RWPE2 (cell line): ENCODE results near the gene ISCU.
"Not testable (repeated sequence)": the region's sequence is repeated elsewhere in the genome, so short reads cannot be mapped to it uniquely, and the experiment has no call there.

ENCODE experiments used
- ATAC-seq: fragments of 200-7000 bp; cut with Tn5 transposase; 3 replicates; pipeline ENCODE4 v1.9.1; 2021; ENCODE audit warnings: low read depth
- DNase-seq: peaks from one replicate; pipeline ENCODE4 v3.0.0-alpha.2; 2020; ENCODE audit warnings: low spot score
- H3K27ac ChIP-seq: fragments of 450-650 bp; 2 replicates; pipeline ENCODE4 v1.5.1; 2017; ENCODE audit warnings: mild to moderate bottlenecking; ENCODE audit not compliant: poor library complexity, severe bottlenecking
- H3K27me3 ChIP-seq: fragments of 250-450 bp; sonication (Bioruptor Pico); 2 replicates; pipeline ENCODE4 v1.5.1; 2021; ENCODE audit warnings: mild to moderate bottlenecking, moderate library complexity; ENCODE audit not compliant: insufficient read depth, poor library complexity, severe bottlenecking
- H3K36me3 ChIP-seq: fragments of 250-450 bp; sonication (Bioruptor Pico); 2 replicates; pipeline ENCODE4 v1.5.1; 2020; ENCODE audit warnings: low read depth, mild to moderate bottlenecking, moderate library complexity
- H3K4me1 ChIP-seq: fragments of 250-450 bp; sonication (Bioruptor Pico); 2 replicates; pipeline ENCODE4 v1.5.1; 2021; ENCODE audit warnings: mild to moderate bottlenecking, moderate library complexity; ENCODE audit not compliant: insufficient read depth, poor library complexity, severe bottlenecking
- H3K4me3 ChIP-seq: fragments of 250-450 bp; sonication (Bioruptor Pico); 2 replicates; pipeline ENCODE4 v1.5.1; 2021; ENCODE audit warnings: mild to moderate bottlenecking, moderate library complexity; ENCODE audit not compliant: severe bottlenecking
- H3K9me3 ChIP-seq: fragments of 250-450 bp; sonication (Bioruptor Pico); 2 replicates; pipeline ENCODE4 v1.5.1; 2021; ENCODE audit warnings: mild to moderate bottlenecking, moderate library complexity; ENCODE audit not compliant: severe bottlenecking
- TF ChIP-seq, protein P1 (sequence below): fragments of 450-650 bp; IDR thresholded peaks from one replicate; pipeline ENCODE4 v1.5.1; 2017; ENCODE audit warnings: mild to moderate bottlenecking, moderate library complexity; ENCODE audit not compliant: poor library complexity, severe bottlenecking

Gene ISCU

DNA sequence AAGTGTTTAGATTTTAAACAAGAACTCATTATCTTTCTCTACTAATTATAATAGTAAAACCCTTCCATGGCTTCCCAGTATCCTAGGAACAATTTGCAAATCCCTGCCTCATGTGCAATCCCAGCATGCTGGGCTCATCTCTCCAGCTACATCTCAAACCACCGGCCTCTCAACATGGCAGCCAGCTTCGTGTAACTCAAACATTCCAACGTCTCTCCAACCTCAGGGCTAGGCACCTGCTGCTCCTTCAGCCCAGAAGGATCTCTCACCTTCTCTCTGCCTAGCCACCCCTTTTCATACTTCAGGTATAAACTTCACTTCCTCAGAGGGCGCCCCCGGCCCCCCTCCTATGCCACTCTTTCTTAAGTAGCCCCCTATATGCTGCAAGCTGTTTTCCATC is 8.6 kb upstream of the ISCU start:
- Histone ChIP-seq H3K27ac (no peak overlapping the region), H3K4me3 (no peak overlapping the region), H3K27me3 (no peaks in the 10 kb centered on the region), H3K4me1 (no peaks in the 10 kb centered on the region), H3K36me3 (peaks cover 67% of the 10 kb centered on the region), H3K9me3 (no peaks in the 10 kb centered on the region)
- no peak for DNase-seq
- no peak for ATAC-seq
- TF ChIP-seq, protein P1, sequence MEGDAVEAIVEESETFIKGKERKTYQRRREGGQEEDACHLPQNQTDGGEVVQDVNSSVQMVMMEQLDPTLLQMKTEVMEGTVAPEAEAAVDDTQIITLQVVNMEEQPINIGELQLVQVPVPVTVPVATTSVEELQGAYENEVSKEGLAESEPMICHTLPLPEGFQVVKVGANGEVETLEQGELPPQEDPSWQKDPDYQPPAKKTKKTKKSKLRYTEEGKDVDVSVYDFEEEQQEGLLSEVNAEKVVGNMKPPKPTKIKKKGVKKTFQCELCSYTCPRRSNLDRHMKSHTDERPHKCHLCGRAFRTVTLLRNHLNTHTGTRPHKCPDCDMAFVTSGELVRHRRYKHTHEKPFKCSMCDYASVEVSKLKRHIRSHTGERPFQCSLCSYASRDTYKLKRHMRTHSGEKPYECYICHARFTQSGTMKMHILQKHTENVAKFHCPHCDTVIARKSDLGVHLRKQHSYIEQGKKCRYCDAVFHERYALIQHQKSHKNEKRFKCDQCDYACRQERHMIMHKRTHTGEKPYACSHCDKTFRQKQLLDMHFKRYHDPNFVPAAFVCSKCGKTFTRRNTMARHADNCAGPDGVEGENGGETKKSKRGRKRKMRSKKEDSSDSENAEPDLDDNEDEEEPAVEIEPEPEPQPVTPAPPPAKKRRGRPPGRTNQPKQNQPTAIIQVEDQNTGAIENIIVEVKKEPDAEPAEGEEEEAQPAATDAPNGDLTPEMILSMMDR = no peak

DNA sequence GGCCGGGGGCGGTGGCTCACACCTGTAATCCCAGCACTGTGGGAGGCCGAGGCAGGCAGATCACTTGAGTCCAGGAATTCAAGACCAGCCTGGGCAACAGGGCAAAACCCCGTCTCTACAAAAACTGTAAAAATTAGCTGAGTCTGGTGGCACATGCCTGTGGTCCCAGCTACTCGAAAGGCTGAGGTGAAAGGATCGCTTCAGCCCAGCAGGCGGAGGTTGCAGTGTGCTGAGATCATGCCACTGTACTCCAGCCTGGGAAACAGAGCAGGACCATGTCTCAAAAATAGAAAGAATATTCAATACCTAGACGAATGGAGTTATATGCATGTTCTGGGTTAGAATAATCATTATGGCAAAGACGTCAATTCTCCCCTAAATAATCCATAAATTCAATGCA is 7.0 kb upstream of the ISCU start:
- not testable (repeated sequence) for H3K27me3 ChIP-seq, ATAC-seq, H3K4me1 ChIP-seq, H3K4me3 ChIP-seq, H3K9me3 ChIP-seq, H3K27ac ChIP-seq, DNase-seq
- H3K36me3 ChIP-seq = peaks cover 58% of the 10 kb centered on the region

DNA sequence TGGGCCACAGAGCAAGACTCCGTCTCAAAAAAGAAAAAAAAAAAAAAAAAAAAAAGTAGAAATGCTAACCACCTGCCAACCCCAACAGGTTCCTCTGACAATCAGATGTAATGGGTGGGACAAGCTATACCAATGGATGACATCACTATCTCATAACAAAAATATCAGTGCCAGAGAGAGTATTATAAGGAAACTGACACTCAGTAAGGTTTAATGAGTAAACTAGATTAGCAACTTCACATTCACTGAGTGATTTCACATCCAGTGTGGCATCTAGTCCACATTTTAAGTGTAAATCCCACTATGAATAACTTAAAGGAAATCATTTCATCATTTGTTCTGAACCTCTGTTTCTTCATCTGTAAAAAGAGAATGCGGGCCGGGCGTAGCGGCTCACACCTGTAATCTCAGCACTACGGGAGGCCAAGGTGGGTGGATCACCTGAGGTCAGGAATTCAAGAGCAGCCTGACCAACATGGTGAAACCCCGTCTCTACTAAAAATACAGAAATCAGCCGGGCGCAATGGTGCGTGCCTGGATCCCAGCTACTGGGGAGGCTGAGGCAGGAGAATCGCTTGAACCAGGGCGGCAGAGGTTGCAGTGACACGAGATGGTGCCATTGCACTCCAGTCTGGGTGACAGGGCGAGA is 3.3 kb upstream of the ISCU start:
- peaks cover 47% of the 10 kb centered on the region for H3K36me3 ChIP-seq
- no peak for ATAC-seq
- no peak overlapping the region for H3K27ac ChIP-seq
- TF ChIP-seq, protein P1 = no peak
- DNase-seq = no peak
- H3K4me3 ChIP-seq = no peak overlapping the region
- no peaks in the 10 kb centered on the region for H3K9me3 ChIP-seq
- H3K27me3 ChIP-seq = no peaks in the 10 kb centered on the region
- no peaks in the 10 kb centered on the region for H3K4me1 ChIP-seq

DNA sequence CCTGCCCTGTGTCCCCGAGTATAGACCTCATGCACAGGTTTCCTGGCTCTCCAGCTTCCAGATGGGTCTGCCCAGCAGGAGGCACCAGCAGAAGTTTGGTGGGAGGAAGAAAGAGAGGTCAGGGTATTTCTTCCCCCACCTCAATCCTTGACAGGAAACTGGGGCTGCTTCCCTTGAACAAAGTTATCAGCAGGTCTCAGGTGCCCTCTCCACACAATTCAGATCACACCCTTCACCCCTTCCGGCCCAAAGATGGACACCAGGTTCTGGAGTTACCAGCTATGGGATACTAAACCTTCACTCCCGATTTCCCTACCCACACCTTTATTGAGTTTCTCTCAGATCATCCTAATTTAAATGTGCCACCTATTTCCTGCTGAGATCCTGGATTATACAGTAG is 2.6 kb upstream of the ISCU start:
- Histone ChIP-seq H3K27me3 (no peaks in the 10 kb centered on the region), H3K4me1 (no peaks in the 10 kb centered on the region), H3K4me3 (peak overlapping the region; percentile 78), H3K27ac (peak overlapping the region; percentile 76), H3K36me3 (peaks cover 51% of the 10 kb centered on the region), H3K9me3 (no peaks in the 10 kb centered on the region)
- DNase-seq (no peak), ATAC-seq (no peak)
- TF ChIP-seq, protein P1 = no peak

DNA sequence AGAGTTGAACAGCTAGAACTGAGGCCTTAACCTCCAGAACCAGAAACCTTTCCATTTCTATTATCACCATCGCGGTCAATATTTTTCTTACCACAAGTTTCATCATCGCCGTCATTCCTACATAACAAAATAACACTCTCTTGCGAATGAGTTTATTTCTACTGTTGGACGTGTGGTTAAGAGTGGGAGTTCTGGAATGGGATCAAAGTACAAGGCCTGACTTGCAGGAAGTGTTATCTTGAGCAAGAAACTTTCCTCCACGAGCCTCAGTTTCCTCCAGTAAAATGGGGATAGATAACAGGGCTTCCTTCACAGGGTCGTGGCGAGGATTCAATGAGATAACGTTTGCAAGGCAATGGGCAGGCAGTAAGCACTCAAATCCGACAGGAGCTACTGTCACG is 2.1 kb upstream of the ISCU start:
- Histone ChIP-seq H3K9me3 (no peaks in the 10 kb centered on the region), H3K27me3 (no peaks in the 10 kb centered on the region), H3K4me1 (no peaks in the 10 kb centered on the region), H3K4me3 (peak overlapping the region; percentile 78), H3K36me3 (peaks cover 51% of the 10 kb centered on the region), H3K27ac (peak overlapping the region; percentile 76)
- no peak for ATAC-seq
- no peak for DNase-seq
- TF ChIP-seq, protein P1 = no peak
